Hepatocyte (in vitro differentiated cells): Measurements from ENCODE around the gene AP5Z1. TPM values are rescaled to one million over a fixed set of nuclear protein-coding genes. Genes with fewer than 3 reads are reported as not detected.

ENCODE experiments used
- DNase-seq: peaks from one replicate; pipeline ENCODE4 v3.0.0-alpha.2; 2016; ENCODE audit warnings: low spot score
- H2AFZ ChIP-seq: fragments of 200-600 bp; sonication (generic); 2 replicates; pipeline ENCODE4 v1.6.0; 2016; ENCODE audit warnings: antibody characterized with exemption, mild to moderate bottlenecking
- H3K27ac ChIP-seq: fragments of 200-600 bp; sonication (generic); 2 replicates; pipeline ENCODE4 v1.5.1; 2016; ENCODE audit warnings: mild to moderate bottlenecking
- H3K27me3 ChIP-seq: fragments of 200-600 bp; sonication (generic); 2 replicates; pipeline ENCODE4 v1.6.1; 2016
- H3K36me3 ChIP-seq: fragments of 200-600 bp; sonication (generic); replicated peaks from 2 replicates; pipeline ENCODE4 v1.5.1; 2016; ENCODE audit warnings: low read depth; ENCODE audit not compliant: insufficient read depth
- H3K4me1 ChIP-seq: fragments of 200-600 bp; sonication (generic); 2 replicates; pipeline ENCODE4 v1.5.1; 2016; ENCODE audit warnings: mild to moderate bottlenecking, moderate library complexity; ENCODE audit not compliant: insufficient read depth
- H3K4me2 ChIP-seq: fragments of 200-600 bp; sonication (generic); 2 replicates; pipeline ENCODE4 v1.6.0; 2016
- H3K4me3 ChIP-seq: fragments of 200-600 bp; sonication (generic); 2 replicates; pipeline ENCODE4 v1.5.1; 2016; ENCODE audit warnings: mild to moderate bottlenecking
- H3K79me2 ChIP-seq: fragments of 200-600 bp; sonication (generic); 2 replicates; pipeline ENCODE4 v1.6.0; 2017; ENCODE audit warnings: mild to moderate bottlenecking
- H3K9me2 ChIP-seq: fragments of 200-600 bp; sonication (generic); replicated peaks from 2 replicates; pipeline ENCODE4 v1.6.0; 2017; ENCODE audit warnings: mild to moderate bottlenecking; ENCODE audit not compliant: insufficient read depth
- H3K9me3 ChIP-seq: fragments of 200-600 bp; sonication (generic); 2 replicates; pipeline ENCODE4 v1.5.1; 2016; ENCODE audit warnings: low read depth, mild to moderate bottlenecking
- H4K20me1 ChIP-seq: fragments of 200-600 bp; sonication (generic); 2 replicates; pipeline ENCODE4 v1.6.0; 2016; ENCODE audit warnings: mild to moderate bottlenecking; ENCODE audit not compliant: insufficient read depth, poor library complexity, severe bottlenecking
- EZH2 ChIP-seq: fragments of 200-600 bp; sonication (generic); IDR thresholded peaks from 2 replicates; pipeline ENCODE4 v1.6.1; 2016; ENCODE audit warnings: antibody characterized with exemption, mild to moderate bottlenecking, borderline replicate concordance
- EZH2phosphoT487 ChIP-seq: fragments of 200-600 bp; sonication (generic); IDR thresholded peaks from one replicate; pipeline ENCODE4 v1.6.1; 2018; ENCODE audit warnings: antibody characterized with exemption, mild to moderate bottlenecking, low read depth, moderate library complexity; ENCODE audit not compliant: unreplicated experiment, severe bottlenecking
- WGBS: methylation state at CpG from one replicate; pipeline ENCODE4 v1.1.6; 2016; ENCODE audit warnings: low lambda C conversion rate; ENCODE audit errors: missing lambda C conversion rate; 5-methylcytosine and 5-hydroxymethylcytosine counted together
- polyA plus RNA-seq: library from polyadenylated mRNA; unstranded; fragments of >200 nt; fragmentation: Nextera tagmentation; extraction: Ambion mirVana; gene quantifications from 2 replicates; pipeline ENCODE4 v1.2.1, GENCODE V29; 2016
- total RNA-seq: library from RNA; depleted of rRNA; stranded (reverse); fragments of >200 nt; gene quantifications from 2 replicates; pipeline ENCODE4 v1.2.3, GENCODE V29; 2014
- TF ChIP-seq, protein P1 (sequence below): fragments of 200-600 bp; sonication (generic); IDR thresholded peaks from 2 replicates; pipeline ENCODE4 v1.5.1; 2016; ENCODE audit warnings: antibody characterized with exemption, mild to moderate bottlenecking; ENCODE audit not compliant: poor library complexity

The AP5Z1 gene
- total and polyA plus RNA-seq, 2 experiments from 2014 or later: 33.9 to 60.3 TPM

DNA sequence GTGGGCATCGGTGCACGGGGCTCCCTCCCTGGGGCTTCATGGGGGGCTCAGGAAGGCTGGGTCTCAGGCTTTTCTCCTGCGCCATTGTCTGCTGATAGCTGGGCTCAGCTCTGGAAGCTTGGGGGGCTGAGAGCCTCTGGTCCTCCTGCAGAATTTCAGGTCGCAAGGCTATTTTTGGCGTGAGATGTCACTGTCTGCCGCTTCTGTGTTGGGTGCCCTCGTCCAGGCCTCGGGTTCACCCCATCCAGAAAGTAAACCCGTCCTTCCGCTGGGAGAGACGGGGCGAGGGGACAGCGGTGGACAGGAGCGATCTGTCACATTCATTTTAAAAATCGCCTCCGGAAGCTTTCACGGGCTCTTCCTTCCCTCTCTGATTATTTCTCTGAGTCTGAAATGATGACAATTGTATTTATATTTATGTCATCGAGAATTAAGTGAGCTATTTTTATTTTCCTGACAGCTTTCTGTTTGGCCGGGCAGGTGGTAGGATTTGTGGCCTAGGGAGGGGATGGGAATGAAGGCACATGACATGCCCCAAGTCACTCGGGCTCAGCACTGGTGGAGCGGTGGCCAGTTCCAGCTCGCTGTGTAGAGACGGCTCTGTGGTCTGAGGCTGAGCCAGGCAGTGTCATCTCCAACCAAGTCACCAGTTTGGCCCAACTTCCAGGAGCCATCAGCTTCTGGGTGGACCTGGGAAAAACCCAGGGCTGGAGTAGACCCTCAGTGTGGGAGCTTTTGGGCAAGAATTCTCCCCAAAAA lies 40.7 kb upstream of the AP5Z1 start:
- H3K9me3 ChIP-seq: no peaks in the 10 kb centered on the region
- H3K36me3 ChIP-seq: no peaks in the 10 kb centered on the region
- no peak overlapping the region for H3K4me2 ChIP-seq
- no peak overlapping the region for H2AFZ ChIP-seq
- H3K4me1 ChIP-seq: peaks cover 16% of the 10 kb centered on the region
- 95% methylated on average over 22 of the region's 23 CpGs for WGBS
- no peaks in the 10 kb centered on the region for H3K9me2 ChIP-seq
- H3K27ac ChIP-seq: no peak overlapping the region
- H4K20me1 ChIP-seq: peaks cover 6% of the 10 kb centered on the region
- TF ChIP-seq, protein P1, sequence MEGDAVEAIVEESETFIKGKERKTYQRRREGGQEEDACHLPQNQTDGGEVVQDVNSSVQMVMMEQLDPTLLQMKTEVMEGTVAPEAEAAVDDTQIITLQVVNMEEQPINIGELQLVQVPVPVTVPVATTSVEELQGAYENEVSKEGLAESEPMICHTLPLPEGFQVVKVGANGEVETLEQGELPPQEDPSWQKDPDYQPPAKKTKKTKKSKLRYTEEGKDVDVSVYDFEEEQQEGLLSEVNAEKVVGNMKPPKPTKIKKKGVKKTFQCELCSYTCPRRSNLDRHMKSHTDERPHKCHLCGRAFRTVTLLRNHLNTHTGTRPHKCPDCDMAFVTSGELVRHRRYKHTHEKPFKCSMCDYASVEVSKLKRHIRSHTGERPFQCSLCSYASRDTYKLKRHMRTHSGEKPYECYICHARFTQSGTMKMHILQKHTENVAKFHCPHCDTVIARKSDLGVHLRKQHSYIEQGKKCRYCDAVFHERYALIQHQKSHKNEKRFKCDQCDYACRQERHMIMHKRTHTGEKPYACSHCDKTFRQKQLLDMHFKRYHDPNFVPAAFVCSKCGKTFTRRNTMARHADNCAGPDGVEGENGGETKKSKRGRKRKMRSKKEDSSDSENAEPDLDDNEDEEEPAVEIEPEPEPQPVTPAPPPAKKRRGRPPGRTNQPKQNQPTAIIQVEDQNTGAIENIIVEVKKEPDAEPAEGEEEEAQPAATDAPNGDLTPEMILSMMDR: no peak
- TF ChIP-seq EZH2phosphoT487 (no peak), EZH2 (no peak)
- H3K27me3 ChIP-seq: no peaks in the 10 kb centered on the region
- no peak for DNase-seq
- H3K4me3 ChIP-seq: no peak overlapping the region
- H3K79me2 ChIP-seq: peaks cover 88% of the 10 kb centered on the region

DNA sequence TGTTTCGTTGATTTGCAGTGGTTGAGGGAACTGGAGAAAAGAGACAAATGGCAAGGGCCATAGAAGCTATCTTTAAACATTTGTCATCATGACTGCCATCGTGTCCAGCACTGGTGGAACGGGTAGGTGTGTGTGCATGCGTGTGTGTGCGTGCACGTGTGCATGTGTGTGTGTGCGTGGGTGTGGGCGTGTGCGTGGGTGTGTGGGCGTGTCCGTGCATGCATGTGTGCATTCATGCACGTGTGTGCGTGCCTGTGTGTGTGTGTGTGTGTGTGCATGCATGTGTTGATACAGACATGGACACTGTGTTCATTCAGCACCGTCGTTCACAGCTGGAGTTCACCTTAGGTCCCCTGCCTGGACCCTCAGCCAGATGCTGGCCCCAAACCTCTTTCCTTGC lies 38.1 kb upstream of the AP5Z1 start:
- Histone ChIP-seq H3K27me3 (no peaks in the 10 kb centered on the region), H4K20me1 (peaks cover 6% of the 10 kb centered on the region), H3K36me3 (no peaks in the 10 kb centered on the region), H3K9me3 (no peaks in the 10 kb centered on the region), H3K4me1 (peaks cover 20% of the 10 kb centered on the region), H3K79me2 (peaks cover 88% of the 10 kb centered on the region), H3K9me2 (no peaks in the 10 kb centered on the region), H3K27ac (no peak overlapping the region), H3K4me2 (no peak overlapping the region), H3K4me3 (no peak overlapping the region), H2AFZ (no peak overlapping the region)
- WGBS: 97% methylated on average over 15 of the region's 15 CpGs
- TF ChIP-seq, protein P1: no peak
- TF ChIP-seq EZH2phosphoT487: no peak
- DNase-seq: no peak

DNA sequence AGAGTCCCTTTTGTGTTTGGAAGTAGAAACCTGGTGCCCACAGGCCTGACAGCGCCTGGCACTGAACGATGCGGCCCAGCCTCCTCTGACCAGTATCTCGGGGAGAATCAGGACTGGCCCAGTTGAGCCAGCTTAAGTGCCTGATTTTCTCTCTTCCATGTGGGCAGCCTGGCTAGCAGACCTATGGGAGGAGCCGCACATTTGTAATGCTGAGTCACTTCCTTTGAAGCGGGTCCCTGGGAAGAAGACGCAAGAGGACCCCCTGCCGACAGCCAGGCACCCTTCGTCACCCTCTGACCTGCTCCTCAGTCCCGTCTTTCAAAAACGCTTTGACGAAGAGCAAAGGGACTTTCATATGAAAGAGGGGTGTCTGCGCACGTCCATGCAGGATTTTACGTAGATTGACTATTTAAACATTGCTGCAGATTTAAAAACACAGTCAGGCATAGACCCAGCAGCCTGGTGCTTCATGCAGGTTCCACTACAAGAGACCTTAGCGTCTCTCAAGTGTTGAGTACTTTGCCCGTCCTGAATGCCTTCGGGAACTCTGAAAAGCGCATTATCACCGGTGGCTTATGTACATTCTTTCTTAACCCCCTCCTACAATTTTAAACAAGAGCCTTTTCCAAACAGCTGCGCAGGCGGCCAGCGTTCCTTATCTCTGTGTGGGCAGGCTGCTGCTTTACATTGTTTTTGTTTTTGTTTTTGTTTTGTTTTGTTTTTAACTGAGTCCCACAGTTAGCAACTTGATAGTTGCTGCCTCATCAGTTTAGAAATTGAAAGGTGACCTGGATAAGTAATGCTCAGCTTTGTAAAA lies 36.5 kb upstream of the AP5Z1 start:
- Histone ChIP-seq H3K79me2 (peaks cover 85% of the 10 kb centered on the region), H3K4me1 (peaks cover 35% of the 10 kb centered on the region), H3K9me3 (no peaks in the 10 kb centered on the region), H3K27ac (peak overlapping the region; percentile 81), H3K27me3 (no peaks in the 10 kb centered on the region), H3K36me3 (no peaks in the 10 kb centered on the region), H3K4me3 (peak overlapping the region; percentile 17), H3K9me2 (no peaks in the 10 kb centered on the region), H2AFZ (no peak overlapping the region), H4K20me1 (no peaks in the 10 kb centered on the region), H3K4me2 (peak overlapping the region; percentile 74)
- peak; percentile 75 for DNase-seq
- TF ChIP-seq, protein P1: no peak
- no peak for TF ChIP-seq EZH2
- no peak for TF ChIP-seq EZH2phosphoT487
- 16% methylated on average over 23 of the region's 23 CpGs for WGBS
